ENCODE measurements around the gene TMSB10.
"Not testable (repeated sequence)": the region's sequence is repeated elsewhere in the genome, so short reads cannot be mapped to it uniquely, and the experiment has no call there.

GRCh38 chr2:84872691-84873090, 32.8 kb upstream of the TMSB10 start:
- TF ChIP-seq POLR2A (IDR thresholded peaks at IDR 0.05; ENCODE audit: low read length); GATA1 (IDR thresholded peaks at IDR 0.05; ENCODE audit: low read depth, low read length): not testable (repeated sequence)

Measured in erythroblast (primary cell).